ENCODE data around the gene OR8A1.

DNA sequence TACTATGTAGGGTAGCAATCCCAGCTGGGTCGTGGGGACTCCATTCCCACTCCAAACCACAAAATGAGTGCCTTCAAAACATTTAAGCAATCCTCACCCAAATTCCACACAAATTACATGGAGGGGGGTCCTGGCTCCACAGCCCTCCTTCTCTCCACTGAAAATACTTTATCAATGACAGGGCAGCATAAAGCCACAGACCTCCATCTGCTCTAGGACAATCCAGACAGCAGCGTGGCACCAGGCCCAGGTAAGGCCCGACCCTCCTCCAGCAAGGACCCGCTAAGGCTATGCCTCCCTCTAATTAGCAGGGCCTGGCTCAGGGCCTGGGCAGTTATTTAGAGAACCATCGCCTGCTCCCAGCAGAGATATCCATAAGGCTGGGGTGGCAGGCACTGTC is 41.3 kb downstream of the OR8A1 start, which contains the start of gene PANX3:
- TF ChIP-seq, protein P1, sequence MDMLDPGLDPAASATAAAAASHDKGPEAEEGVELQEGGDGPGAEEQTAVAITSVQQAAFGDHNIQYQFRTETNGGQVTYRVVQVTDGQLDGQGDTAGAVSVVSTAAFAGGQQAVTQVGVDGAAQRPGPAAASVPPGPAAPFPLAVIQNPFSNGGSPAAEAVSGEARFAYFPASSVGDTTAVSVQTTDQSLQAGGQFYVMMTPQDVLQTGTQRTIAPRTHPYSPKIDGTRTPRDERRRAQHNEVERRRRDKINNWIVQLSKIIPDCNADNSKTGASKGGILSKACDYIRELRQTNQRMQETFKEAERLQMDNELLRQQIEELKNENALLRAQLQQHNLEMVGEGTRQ (IDR thresholded peaks at IDR 0.05; ENCODE audit: low read depth, low read length) = no peak
- TF ChIP-seq, protein P2, sequence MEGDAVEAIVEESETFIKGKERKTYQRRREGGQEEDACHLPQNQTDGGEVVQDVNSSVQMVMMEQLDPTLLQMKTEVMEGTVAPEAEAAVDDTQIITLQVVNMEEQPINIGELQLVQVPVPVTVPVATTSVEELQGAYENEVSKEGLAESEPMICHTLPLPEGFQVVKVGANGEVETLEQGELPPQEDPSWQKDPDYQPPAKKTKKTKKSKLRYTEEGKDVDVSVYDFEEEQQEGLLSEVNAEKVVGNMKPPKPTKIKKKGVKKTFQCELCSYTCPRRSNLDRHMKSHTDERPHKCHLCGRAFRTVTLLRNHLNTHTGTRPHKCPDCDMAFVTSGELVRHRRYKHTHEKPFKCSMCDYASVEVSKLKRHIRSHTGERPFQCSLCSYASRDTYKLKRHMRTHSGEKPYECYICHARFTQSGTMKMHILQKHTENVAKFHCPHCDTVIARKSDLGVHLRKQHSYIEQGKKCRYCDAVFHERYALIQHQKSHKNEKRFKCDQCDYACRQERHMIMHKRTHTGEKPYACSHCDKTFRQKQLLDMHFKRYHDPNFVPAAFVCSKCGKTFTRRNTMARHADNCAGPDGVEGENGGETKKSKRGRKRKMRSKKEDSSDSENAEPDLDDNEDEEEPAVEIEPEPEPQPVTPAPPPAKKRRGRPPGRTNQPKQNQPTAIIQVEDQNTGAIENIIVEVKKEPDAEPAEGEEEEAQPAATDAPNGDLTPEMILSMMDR (conservative IDR thresholded peaks at IDR 0.05; ENCODE audit: low read depth, low read length) = no peak
- no peak for TF ChIP-seq POLR2A (IDR thresholded peaks at IDR 0.05; ENCODE audit: low read depth, low read length)
- no peak for TF ChIP-seq RAD21 (IDR thresholded peaks at IDR 0.05; ENCODE audit: low read length)
- no peak for TF ChIP-seq MAZ (IDR thresholded peaks at IDR 0.05; ENCODE audit: borderline replicate concordance, low read depth, low read length)
- TF ChIP-seq RFX5 (IDR thresholded peaks at IDR 0.05; ENCODE audit: low read depth, low read length) = no peak
- no peak for TF ChIP-seq CEBPB (IDR thresholded peaks at IDR 0.05; ENCODE audit: low read depth, low read length)
- TF ChIP-seq MAFK (IDR thresholded peaks at IDR 0.05; ENCODE audit: low read depth, low read length) = no peak
- TF ChIP-seq SMC3 (IDR thresholded peaks at IDR 0.05; ENCODE audit: low read depth, low read length) = no peak
- TF ChIP-seq MXI1 (IDR thresholded peaks at IDR 0.05; ENCODE audit: borderline replicate concordance, low read depth, low read length) = no peak
- no peak for TF ChIP-seq NFE2L2 (IDR thresholded peaks at IDR 0.05; ENCODE audit: low read depth, low read length)
- TF ChIP-seq RCOR1 (IDR thresholded peaks at IDR 0.05; ENCODE audit: insufficient replicate concordance, low read length) = no peak
- no peak for TF ChIP-seq BHLHE40 (IDR thresholded peaks at IDR 0.05; ENCODE audit: low read depth, low read length)
